BJ (cell line): ENCODE results near the gene PDGFD. TPM values are rescaled to one million over a fixed set of nuclear protein-coding genes. Genes with fewer than 3 reads are reported as not detected.

Source experiments
- CTCF ChIA-PET: fragments of 350-600 bp; formaldehyde crosslinking; extraction: SDS; loops from one replicate; lab custom pipeline; 2021; ENCODE audit warnings: antibody characterized with exemption, inconsistent platforms; lab: Yijun Ruan, JAX
- POLR2A ChIA-PET: fragments of 300-600 bp; sonication (Branson Sonifier 250); formaldehyde crosslinking; extraction: SDS; loops from one replicate; lab custom pipeline; 2021; ENCODE audit warnings: antibody characterized with exemption; lab: Charles Lee
- DNase-seq: peaks from one replicate; pipeline ENCODE4 v3.0.0-alpha.2; 2011; ENCODE audit warnings: low read depth
- H3K27me3 ChIP-seq: 2 replicates; pipeline ENCODE4 v1.6.0; 2011; ENCODE audit warnings: low read length; ENCODE audit not compliant: control insufficient read depth, insufficient read depth
- H3K36me3 ChIP-seq: 2 replicates; pipeline ENCODE4 v1.5.1; 2011; ENCODE audit warnings: low read length; ENCODE audit not compliant: control insufficient read depth, insufficient read depth
- H3K4me3 ChIP-seq: 2 replicates; pipeline ENCODE4 v1.5.1; 2011; ENCODE audit warnings: low read depth, mild to moderate bottlenecking, control low read depth, low read length
- polyA plus RNA-seq: library from polyadenylated mRNA; depleted of rRNA; stranded (reverse); fragments of >200 nt; gene quantifications from 2 replicates; pipeline ENCODE4 v1.2.3, GENCODE V29; 2011
- TF ChIP-seq, protein P1 (sequence below): IDR thresholded peaks from 2 replicates; pipeline ENCODE4 v1.5.1; 2011; ENCODE audit warnings: low read depth, mild to moderate bottlenecking, control low read depth, inconsistent platforms, low read length, moderate library complexity; ENCODE audit not compliant: insufficient read depth

PDGFD gene
- polyA plus RNA-seq, 1 experiment = 0.72 TPM

- no peaks in the 10 kb centered on the region for H3K27me3 ChIP-seq
- H3K36me3 ChIP-seq = no peaks in the 10 kb centered on the region
- ChIA-PET CTCF (no interaction called here), POLR2A (no interaction called here)
- TF ChIP-seq, protein P1, sequence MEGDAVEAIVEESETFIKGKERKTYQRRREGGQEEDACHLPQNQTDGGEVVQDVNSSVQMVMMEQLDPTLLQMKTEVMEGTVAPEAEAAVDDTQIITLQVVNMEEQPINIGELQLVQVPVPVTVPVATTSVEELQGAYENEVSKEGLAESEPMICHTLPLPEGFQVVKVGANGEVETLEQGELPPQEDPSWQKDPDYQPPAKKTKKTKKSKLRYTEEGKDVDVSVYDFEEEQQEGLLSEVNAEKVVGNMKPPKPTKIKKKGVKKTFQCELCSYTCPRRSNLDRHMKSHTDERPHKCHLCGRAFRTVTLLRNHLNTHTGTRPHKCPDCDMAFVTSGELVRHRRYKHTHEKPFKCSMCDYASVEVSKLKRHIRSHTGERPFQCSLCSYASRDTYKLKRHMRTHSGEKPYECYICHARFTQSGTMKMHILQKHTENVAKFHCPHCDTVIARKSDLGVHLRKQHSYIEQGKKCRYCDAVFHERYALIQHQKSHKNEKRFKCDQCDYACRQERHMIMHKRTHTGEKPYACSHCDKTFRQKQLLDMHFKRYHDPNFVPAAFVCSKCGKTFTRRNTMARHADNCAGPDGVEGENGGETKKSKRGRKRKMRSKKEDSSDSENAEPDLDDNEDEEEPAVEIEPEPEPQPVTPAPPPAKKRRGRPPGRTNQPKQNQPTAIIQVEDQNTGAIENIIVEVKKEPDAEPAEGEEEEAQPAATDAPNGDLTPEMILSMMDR = no peak
- no peak for DNase-seq
- H3K4me3 ChIP-seq = no peak overlapping the region
These were observed 162.3 kb downstream of the PDGFD start for GRCh38 chr11:104001561-104002056.

DNA sequence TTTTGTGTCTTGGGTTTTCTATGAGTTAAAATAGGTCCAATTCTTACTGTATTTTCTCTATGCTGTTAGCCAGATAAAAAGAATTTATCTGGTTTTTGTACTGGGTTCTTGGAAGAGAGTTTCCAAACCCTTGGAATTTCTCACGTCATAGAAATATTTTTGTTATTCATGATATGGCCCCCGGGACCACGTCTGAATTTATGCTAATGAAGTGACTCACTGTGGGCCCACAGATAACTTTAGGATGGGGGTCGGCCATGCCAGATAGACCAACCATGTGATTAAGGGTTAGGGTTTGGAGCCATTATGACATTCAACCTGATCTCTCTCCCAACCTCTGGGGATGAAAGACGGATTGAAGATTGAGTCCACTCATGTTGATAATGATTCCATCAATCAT, 163.1 kb downstream of the PDGFD start:
- Histone ChIP-seq H3K36me3 (no peaks in the 10 kb centered on the region), H3K27me3 (no peaks in the 10 kb centered on the region), H3K4me3 (no peak overlapping the region)
- CTCF ChIA-PET = no interaction called here
- TF ChIP-seq, protein P1 = no peak
- DNase-seq = no peak
- POLR2A ChIA-PET = no interaction called here

- ChIA-PET POLR2A (no interaction called here), CTCF (no interaction called here)
- Histone ChIP-seq H3K36me3 (no peaks in the 10 kb centered on the region), H3K4me3 (no peak overlapping the region), H3K27me3 (no peaks in the 10 kb centered on the region)
- DNase-seq = no peak
- TF ChIP-seq, protein P1 = no peak
These were observed 165.0 kb downstream of the PDGFD start for GRCh38 chr11:103998826-103999508.

GRCh38 chr11:103997082-103997481, 166.9 kb downstream of the PDGFD start:
- no peak overlapping the region for H3K4me3 ChIP-seq
- ChIA-PET POLR2A (no interaction called here), CTCF (interaction anchor here (1.2 to 1.4 kb wide), 2 partner anchors 13 to 315 kb away, joined by 3 to 4 read pairs; no protein-coding TSS in a partner anchor)
- no peaks in the 10 kb centered on the region for H3K36me3 ChIP-seq
- no peak for DNase-seq
- TF ChIP-seq, protein P1 = no peak
- H3K27me3 ChIP-seq = no peaks in the 10 kb centered on the region

DNA sequence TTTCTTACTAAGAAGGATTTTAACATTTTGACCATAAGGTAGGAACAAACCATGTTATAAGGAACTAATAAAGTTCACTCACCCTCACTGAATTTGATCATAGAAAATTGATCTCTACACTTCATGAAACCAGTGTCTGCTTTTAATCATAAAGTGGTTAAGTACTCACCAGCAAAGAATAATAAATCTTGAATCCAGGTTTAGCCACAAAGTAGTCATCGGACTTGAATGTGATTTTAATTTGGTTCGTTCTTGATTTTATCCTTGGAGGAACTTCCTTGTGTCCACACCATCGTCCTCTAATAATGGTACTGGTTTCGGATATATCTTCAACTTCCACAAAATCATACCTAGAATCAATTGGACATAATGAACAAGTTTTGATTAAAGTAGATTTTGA, 168.1 kb downstream of the PDGFD start:
- Histone ChIP-seq H3K4me3 (no peak overlapping the region), H3K36me3 (no peaks in the 10 kb centered on the region), H3K27me3 (no peaks in the 10 kb centered on the region)
- ChIA-PET POLR2A (no interaction called here), CTCF (no interaction called here)
- TF ChIP-seq, protein P1 = no peak
- no peak for DNase-seq
